ENCODE data around the gene UBE2I.

DNA sequence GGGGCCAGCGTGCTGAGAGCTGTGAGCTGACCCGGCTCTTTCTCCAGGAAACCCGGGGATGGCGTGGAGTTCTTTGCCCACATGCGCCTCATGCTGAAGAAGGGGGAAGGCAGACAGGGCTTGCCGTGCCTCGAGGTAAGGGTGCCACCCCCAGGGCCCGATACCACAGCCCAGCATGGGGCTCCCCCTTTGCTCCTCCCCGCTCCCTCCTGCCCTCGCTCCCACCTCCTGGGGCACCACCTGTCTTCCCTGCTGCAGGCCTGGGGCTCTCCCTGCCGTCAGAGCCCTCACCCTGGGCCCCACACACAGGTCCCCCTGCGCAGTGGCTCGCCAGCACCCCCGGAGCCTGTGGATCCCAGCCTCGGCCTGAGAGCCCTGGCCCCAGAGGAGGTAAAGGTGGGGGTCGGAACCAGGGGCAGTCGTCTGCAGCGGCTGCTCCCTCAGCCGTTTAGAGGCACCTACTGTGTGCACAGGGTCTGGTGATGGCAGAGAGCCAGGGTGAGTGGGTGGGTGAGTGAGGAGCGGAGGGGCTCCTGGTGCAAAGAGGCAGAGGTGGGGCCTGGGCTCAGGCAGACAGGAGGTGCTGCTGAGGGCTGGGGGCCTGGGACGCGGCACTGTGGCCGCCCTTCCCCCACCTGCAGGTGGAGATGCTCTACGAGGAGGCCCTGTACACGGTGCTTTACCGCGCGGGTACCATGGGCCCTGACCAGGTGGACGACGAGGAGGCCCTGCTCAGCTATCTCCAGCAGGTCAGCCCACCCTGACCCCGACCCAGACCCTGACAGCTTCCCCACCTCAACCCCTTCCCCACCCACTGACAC is 29.6 kb downstream of the UBE2I start:
- no peak for TF ChIP-seq POLR2A (IDR thresholded peaks at IDR 0.05)
- TF ChIP-seq, protein P1, sequence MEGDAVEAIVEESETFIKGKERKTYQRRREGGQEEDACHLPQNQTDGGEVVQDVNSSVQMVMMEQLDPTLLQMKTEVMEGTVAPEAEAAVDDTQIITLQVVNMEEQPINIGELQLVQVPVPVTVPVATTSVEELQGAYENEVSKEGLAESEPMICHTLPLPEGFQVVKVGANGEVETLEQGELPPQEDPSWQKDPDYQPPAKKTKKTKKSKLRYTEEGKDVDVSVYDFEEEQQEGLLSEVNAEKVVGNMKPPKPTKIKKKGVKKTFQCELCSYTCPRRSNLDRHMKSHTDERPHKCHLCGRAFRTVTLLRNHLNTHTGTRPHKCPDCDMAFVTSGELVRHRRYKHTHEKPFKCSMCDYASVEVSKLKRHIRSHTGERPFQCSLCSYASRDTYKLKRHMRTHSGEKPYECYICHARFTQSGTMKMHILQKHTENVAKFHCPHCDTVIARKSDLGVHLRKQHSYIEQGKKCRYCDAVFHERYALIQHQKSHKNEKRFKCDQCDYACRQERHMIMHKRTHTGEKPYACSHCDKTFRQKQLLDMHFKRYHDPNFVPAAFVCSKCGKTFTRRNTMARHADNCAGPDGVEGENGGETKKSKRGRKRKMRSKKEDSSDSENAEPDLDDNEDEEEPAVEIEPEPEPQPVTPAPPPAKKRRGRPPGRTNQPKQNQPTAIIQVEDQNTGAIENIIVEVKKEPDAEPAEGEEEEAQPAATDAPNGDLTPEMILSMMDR (IDR thresholded peaks at IDR 0.05), result no peak
